Heart left ventricle (tissue), 13 donors: ENCODE results near the gene TANGO6.

Experiments used
- CTCF ChIP-seq, 12 donors: fragments of 200-600 bp; sonication (generic) in 4 of 12; IDR thresholded peaks; one replicate each; pipeline versions ENCODE4 v1.5.0 to v1.8.0; 2018 to 2022; ENCODE audit warnings: antibody characterized with exemption in 12 of 12, mild to moderate bottlenecking in 5 of 12
- POLR2A ChIP-seq, 2 donors: fragments of 450-650 bp; IDR thresholded peaks; one replicate each; pipeline ENCODE4 v1.6.1; 2017; ENCODE audit warnings: antibody characterized with exemption in 2 of 2, mild to moderate bottlenecking in 2 of 2, moderate library complexity in 2 of 2
- donor health status: ischemic (EF 13 %, LVEDD 7.1; RV severe dilation, severe dysfunction).
- donor health status: DM: no; HTN: yes; CAD: no.
- donor health status: DM: no; HTN: no; CAD: no.
- donor health status: ischemic (EF 25% LVEDD 6.9; RV normal size, moderate dysfunction).
- donor health status: ischemic (EF 25% LVEDD 5.7; RV mildly dilated, moderate dysfunction).
- donor health status: ischemic (EF 35%, LVEDD 5.7; RV mildly dilated, moderate dysfunction).
- donor health status: nonischemic (EF 11% LVEDD 7.7; RV severe dilation, severe dysfunction).
- donor health status: DM: yes; HTN: yes; CAD: no.
- donor health status: PGD.
- donor health status: ischemic (EF 29% LVEDD 5.4; RV normal size, mild dysfunction).
- donor health status: nonischemic (EF 23%, LVEDD 6.1; RV moderate dilation, normal function).

GRCh38 chr16:68826652-68827051 is 16.7 kb upstream of the TANGO6 start:
- TF ChIP-seq CTCF (IDR thresholded peaks at IDR 0.05) (no peak), POLR2A (IDR thresholded peaks at IDR 0.05) (no peak)
